ENCODE results near the gene CYBC1. TPM values are rescaled to one million over a fixed set of nuclear protein-coding genes. Genes with fewer than 3 reads are reported as not detected.

CYBC1 gene
- total RNA-seq, 1 experiment from 2014 or later = 71.7 TPM

- TF ChIP-seq ZNF425 (CRISPR knock-in tag; conservative IDR thresholded peaks at IDR 0.05) (no peak), FOXJ3 (CRISPR knock-in tag; IDR thresholded peaks at IDR 0.05; ENCODE audit: borderline replicate concordance) (no peak), ZSCAN18 (CRISPR knock-in tag; IDR thresholded peaks at IDR 0.05) (no peak), NR2C2 (CRISPR knock-in tag; IDR thresholded peaks at IDR 0.05) (no peak), ZNF423 (CRISPR knock-in tag; IDR thresholded peaks at IDR 0.05) (no peak), JUN (CRISPR knock-in tag; IDR thresholded peaks at IDR 0.05) (no peak), JAZF1 (CRISPR knock-in tag; IDR thresholded peaks at IDR 0.05) (no peak), TEAD4 (CRISPR knock-in tag; IDR thresholded peaks at IDR 0.05) (no peak), ETV6 (CRISPR knock-in tag; IDR thresholded peaks at IDR 0.05) (peak; percentile 74), FOXK1 (CRISPR knock-in tag; IDR thresholded peaks at IDR 0.05) (peak; percentile 53; the same call in 1 of the 2 replicates)
- TF ChIP-seq, protein P1, sequence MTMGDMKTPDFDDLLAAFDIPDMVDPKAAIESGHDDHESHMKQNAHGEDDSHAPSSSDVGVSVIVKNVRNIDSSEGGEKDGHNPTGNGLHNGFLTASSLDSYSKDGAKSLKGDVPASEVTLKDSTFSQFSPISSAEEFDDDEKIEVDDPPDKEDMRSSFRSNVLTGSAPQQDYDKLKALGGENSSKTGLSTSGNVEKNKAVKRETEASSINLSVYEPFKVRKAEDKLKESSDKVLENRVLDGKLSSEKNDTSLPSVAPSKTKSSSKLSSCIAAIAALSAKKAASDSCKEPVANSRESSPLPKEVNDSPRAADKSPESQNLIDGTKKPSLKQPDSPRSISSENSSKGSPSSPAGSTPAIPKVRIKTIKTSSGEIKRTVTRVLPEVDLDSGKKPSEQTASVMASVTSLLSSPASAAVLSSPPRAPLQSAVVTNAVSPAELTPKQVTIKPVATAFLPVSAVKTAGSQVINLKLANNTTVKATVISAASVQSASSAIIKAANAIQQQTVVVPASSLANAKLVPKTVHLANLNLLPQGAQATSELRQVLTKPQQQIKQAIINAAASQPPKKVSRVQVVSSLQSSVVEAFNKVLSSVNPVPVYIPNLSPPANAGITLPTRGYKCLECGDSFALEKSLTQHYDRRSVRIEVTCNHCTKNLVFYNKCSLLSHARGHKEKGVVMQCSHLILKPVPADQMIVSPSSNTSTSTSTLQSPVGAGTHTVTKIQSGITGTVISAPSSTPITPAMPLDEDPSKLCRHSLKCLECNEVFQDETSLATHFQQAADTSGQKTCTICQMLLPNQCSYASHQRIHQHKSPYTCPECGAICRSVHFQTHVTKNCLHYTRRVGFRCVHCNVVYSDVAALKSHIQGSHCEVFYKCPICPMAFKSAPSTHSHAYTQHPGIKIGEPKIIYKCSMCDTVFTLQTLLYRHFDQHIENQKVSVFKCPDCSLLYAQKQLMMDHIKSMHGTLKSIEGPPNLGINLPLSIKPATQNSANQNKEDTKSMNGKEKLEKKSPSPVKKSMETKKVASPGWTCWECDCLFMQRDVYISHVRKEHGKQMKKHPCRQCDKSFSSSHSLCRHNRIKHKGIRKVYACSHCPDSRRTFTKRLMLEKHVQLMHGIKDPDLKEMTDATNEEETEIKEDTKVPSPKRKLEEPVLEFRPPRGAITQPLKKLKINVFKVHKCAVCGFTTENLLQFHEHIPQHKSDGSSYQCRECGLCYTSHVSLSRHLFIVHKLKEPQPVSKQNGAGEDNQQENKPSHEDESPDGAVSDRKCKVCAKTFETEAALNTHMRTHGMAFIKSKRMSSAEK (CRISPR knock-in tag; IDR thresholded peaks at IDR 0.05; ENCODE audit: borderline replicate concordance) = peak; percentile 63; the same call in 1 of the 2 replicates
- TF ChIP-seq, protein P2, sequence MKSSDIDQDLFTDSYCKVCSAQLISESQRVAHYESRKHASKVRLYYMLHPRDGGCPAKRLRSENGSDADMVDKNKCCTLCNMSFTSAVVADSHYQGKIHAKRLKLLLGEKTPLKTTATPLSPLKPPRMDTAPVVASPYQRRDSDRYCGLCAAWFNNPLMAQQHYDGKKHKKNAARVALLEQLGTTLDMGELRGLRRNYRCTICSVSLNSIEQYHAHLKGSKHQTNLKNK (CRISPR knock-in tag; IDR thresholded peaks at IDR 0.05) = no peak
These were observed 43.9 kb upstream of the CYBC1 start (continued) for GRCh38 chr17:82494236-82495055.

DNA sequence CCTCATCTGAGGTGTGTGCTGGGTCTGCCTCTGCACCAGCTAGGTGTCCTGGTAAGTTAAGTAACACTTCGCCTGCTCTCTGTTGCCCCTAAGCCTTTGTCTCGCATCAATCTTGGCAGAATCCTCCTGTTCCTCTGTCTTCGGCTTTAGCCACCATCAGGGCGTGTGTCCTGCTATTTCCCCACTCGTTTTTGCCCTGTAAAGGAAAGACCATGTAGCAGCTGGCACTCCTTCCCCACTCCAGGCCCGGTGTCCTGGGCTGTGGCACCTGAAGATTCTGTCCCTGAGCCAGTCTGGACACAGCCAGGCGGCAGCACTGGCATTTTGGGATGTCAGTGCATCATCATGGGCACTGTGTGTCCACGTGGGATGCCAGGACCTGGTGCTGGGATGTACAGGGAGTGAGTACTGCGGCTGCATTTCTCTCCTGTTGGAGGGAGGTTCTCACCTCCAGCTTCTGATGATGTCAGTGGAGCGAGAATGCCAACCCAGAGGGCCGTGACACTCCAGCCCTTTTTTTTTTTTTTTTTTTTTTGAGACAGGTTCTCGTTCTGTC is 42.8 kb upstream of the CYBC1 start:
- no peak overlapping the region; the same call in 1 of the 2 replicates for H3K27ac Mint-ChIP-seq
- CTCF ChIA-PET = interaction anchor here (0.9 to 2.6 kb wide), 5 partner anchors 10 to 62 kb away, joined by 3 to 16 read pairs (median 7); no protein-coding TSS in a partner anchor
- TF ChIP-seq SMAD4 (CRISPR knock-in tag; IDR thresholded peaks at IDR 0.05) = no peak
- no peak for TF ChIP-seq PRRX2 (CRISPR knock-in tag; IDR thresholded peaks at IDR 0.05)
- no peak for TF ChIP-seq ZNF416 (CRISPR knock-in tag; IDR thresholded peaks at IDR 0.05)
- TF ChIP-seq CTCF (IDR thresholded peaks at IDR 0.05) = no peak
- TF ChIP-seq, protein P3, sequence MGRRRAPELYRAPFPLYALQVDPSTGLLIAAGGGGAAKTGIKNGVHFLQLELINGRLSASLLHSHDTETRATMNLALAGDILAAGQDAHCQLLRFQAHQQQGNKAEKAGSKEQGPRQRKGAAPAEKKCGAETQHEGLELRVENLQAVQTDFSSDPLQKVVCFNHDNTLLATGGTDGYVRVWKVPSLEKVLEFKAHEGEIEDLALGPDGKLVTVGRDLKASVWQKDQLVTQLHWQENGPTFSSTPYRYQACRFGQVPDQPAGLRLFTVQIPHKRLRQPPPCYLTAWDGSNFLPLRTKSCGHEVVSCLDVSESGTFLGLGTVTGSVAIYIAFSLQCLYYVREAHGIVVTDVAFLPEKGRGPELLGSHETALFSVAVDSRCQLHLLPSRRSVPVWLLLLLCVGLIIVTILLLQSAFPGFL (CRISPR knock-in tag; IDR thresholded peaks at IDR 0.05; ENCODE audit: borderline replicate concordance) = no peak
- no peak for TF ChIP-seq CBFB (CRISPR knock-in tag; IDR thresholded peaks at IDR 0.05; ENCODE audit: low read depth)
- TF ChIP-seq MXD4 (CRISPR knock-in tag; IDR thresholded peaks at IDR 0.05; ENCODE audit: borderline replicate concordance) = no peak
- no peak for TF ChIP-seq CREM (CRISPR knock-in tag; IDR thresholded peaks at IDR 0.05)
- TF ChIP-seq SOX15 (CRISPR knock-in tag; IDR thresholded peaks at IDR 0.05) = no peak

More for the DNA sequence above, 42.8 kb upstream of the CYBC1 start:
- peaks cover 28% of the 10 kb centered on the region for H3K27me3 Mint-ChIP-seq (ENCODE audit: low read depth)
- H3K36me3 Mint-ChIP-seq = no peaks in the 10 kb centered on the region; the same call in 1 of the 2 replicates
- no peaks in the 10 kb centered on the region for H3K9me3 Mint-ChIP-seq
- DNase-seq (ENCODE audit: low spot score) = no peak
- POLR2A ChIA-PET = interaction anchor here (0.6 kb wide), 1 partner anchor 197 kb away, joined by 3 read pairs; no protein-coding TSS in a partner anchor
- no peak for ATAC-seq
- H3K4me3 Mint-ChIP-seq = peak overlapping the region; percentile 86; the same call in 1 of the 2 replicates
- peaks cover 20% of the 10 kb centered on the region for H3K4me1 Mint-ChIP-seq

All from WTC11 (cell line).